Breast epithelium (tissue), 3 donors: Measurements from ENCODE around the gene DKK3.

Experiments
- POLR2A ChIP-seq: fragments of 450-650 bp; IDR thresholded peaks from one replicate; pipeline ENCODE4 v1.6.1; 2016; ENCODE audit warnings: antibody characterized with exemption, mild to moderate bottlenecking, moderate library complexity
- POLR2AphosphoS5 ChIP-seq, 3 donors: sonication (generic); formaldehyde crosslinking; IDR thresholded peaks; one replicate each; pipeline ENCODE4 v1.6.1; 2017; ENCODE audit warnings: antibody characterized with exemption in 3 of 3
- TF ChIP-seq, protein P1 (sequence below), 3 donors: fragments of 450-650 bp; IDR thresholded peaks; one replicate each; pipeline ENCODE4 v1.5.1; 2016 to 2017; ENCODE audit warnings: antibody characterized with exemption in 3 of 3, mild to moderate bottlenecking in 3 of 3, moderate library complexity in 3 of 3

DNA sequence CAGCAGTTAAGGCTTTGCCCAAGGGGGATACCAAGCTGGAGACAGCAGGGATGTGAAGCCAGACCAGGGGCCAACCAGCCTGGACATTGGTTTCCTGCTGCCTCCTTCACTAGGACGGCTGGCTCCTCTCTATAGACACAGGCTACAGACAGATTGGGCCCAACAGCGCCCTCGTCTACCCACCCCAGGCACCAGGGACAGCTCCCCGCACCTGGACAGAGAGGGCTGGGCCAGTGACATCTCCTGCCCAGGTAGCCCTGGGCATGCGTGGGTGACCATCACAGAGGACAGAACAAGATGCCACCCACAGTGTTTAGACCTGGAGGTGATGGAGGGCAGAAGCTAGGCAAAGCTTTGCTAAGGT lies 1.2 kb downstream of the DKK3 start:
- no peak for TF ChIP-seq POLR2AphosphoS5 (IDR thresholded peaks at IDR 0.05)
- TF ChIP-seq, protein P1, sequence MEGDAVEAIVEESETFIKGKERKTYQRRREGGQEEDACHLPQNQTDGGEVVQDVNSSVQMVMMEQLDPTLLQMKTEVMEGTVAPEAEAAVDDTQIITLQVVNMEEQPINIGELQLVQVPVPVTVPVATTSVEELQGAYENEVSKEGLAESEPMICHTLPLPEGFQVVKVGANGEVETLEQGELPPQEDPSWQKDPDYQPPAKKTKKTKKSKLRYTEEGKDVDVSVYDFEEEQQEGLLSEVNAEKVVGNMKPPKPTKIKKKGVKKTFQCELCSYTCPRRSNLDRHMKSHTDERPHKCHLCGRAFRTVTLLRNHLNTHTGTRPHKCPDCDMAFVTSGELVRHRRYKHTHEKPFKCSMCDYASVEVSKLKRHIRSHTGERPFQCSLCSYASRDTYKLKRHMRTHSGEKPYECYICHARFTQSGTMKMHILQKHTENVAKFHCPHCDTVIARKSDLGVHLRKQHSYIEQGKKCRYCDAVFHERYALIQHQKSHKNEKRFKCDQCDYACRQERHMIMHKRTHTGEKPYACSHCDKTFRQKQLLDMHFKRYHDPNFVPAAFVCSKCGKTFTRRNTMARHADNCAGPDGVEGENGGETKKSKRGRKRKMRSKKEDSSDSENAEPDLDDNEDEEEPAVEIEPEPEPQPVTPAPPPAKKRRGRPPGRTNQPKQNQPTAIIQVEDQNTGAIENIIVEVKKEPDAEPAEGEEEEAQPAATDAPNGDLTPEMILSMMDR (IDR thresholded peaks at IDR 0.05), result no peak
- no peak for TF ChIP-seq POLR2A
